ENCODE results near the gene LCN12. TPM values are rescaled to one million over a fixed set of nuclear protein-coding genes. Genes with fewer than 3 reads are reported as not detected.
A peak's percentile ranks its signal among the peaks of the same experiment; 100 is the strongest.

Gene LCN12, protein sequence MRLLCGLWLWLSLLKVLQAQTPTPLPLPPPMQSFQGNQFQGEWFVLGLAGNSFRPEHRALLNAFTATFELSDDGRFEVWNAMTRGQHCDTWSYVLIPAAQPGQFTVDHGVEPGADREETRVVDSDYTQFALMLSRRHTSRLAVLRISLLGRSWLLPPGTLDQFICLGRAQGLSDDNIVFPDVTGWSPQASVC
- total RNA-seq = 1 to 10 TPM; 1.0 to 1.7 TPM

DNA sequence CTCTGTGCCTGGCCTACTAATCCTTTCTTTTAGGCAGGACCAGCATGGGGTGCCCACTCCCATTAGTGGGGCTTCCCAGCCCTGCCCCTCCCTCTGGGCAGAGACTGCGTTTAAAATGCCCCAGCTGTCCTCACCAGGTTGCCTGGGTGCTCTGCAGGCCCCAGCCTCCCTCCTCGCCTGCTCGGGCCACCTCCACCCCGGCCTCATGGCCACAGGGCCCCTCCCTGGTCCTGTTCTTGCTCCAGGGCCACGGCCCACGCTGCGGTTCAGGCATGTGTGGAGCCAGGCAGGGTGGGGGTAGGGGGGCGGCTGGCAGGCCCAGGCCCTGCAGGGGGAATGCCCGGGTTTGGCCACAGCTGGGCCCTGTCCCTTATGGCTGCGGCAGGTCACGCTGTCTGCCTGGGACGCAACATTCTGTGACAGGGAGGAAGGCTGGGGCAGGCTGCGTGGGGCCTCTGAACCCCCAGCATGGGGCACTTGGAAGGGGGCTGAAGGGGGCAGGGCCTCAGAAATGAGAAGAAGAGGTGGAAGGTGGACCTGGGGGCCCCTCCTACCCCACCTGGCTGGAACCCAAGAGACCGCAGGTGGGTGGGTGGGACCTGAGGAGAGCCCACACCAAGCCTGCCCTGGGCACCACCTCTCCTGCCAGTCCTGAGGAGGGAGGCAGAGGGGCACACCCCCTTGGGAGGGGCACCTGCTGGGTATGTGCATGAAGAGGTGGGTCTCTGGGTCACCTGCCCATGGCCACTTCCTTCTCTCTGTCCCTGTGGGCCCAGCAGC lies at the start of gene LCN12:
TSS of gene LCN12 (plus strand) at position 733 of the 780 bp plus-strand sequence. CDS start 55 bp downstream, outside the sequence.
- CTCF ChIA-PET = interaction anchor here (1.1 to 4.9 kb wide), 4 partner anchors 77 to 110 kb away, joined by 3 to 41 read pairs (median 4); partner anchors contain the start of genes ABCA2 and AJM1
- ATAC-seq (no peak), DNase-seq (no peak)
- Mint-ChIP-seq H3K36me3 (ENCODE audit: low read depth) (no peaks in the 10 kb centered on the region), H3K27me3 (ENCODE audit: low read depth) (no peaks in the 10 kb centered on the region), H3K4me1 (ENCODE audit: low read depth) (peaks cover 12% of the 10 kb centered on the region), H3K27ac (no peak within 1 kb of the TSS), H3K9me3 (ENCODE audit: insufficient read depth) (no peaks in the 10 kb centered on the region), H3K4me3 (no peak within 1 kb of the TSS)
- POLR2A ChIA-PET = interaction anchor here (1.0 kb wide), 1 partner anchor 70 kb away, joined by 3 read pairs; no protein-coding TSS in a partner anchor

DNA sequence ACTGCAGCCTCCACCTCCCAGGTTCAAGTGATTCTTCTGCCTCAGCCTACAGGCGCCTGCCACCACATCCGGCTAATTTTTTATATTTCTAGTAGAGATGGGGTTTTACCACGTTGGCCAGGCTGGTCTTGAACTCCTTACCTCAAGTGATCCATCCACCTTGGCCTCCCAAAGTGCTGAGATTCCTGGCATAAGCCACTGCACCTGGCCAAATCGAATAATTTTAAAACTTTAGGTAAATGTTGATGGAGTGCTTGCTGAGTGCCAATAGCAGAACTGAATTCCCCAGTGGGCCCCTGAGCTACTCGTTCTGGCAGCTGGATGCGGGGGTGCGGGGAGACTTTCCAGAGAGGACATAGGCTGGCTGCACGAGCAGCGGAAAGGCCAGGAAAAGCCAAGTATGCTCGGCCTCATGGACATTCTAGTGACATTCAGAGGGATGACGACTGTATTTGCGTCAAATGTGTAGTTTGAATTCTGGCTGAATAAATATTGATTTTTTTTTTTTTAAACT lies 49.0 kb upstream of the LCN12 start:
- ChIA-PET CTCF (interaction anchor here (0.9 to 3.1 kb wide), 6 partner anchors 10 to 302 kb away, joined by 3 to 14 read pairs (median 4); partner anchors contain the start of genes AJM1 and TRAF2), POLR2A (interaction anchor here (0.9 to 3.2 kb wide), 6 partner anchors 12 to 96 kb away, joined by 3 to 28 read pairs (median 6); partner anchors contain the start of genes RABL6 and TRAF2)
- Mint-ChIP-seq H3K27me3 (ENCODE audit: low read depth) (no peaks in the 10 kb centered on the region), H3K4me1 (ENCODE audit: low read depth) (peaks cover 32% of the 10 kb centered on the region), H3K9me3 (ENCODE audit: insufficient read depth) (no peaks in the 10 kb centered on the region), H3K4me3 (no peak overlapping the region), H3K36me3 (ENCODE audit: low read depth) (peaks cover 59% of the 10 kb centered on the region), H3K27ac (no peak overlapping the region)
- ATAC-seq = no peak
- DNase-seq = no peak

DNA sequence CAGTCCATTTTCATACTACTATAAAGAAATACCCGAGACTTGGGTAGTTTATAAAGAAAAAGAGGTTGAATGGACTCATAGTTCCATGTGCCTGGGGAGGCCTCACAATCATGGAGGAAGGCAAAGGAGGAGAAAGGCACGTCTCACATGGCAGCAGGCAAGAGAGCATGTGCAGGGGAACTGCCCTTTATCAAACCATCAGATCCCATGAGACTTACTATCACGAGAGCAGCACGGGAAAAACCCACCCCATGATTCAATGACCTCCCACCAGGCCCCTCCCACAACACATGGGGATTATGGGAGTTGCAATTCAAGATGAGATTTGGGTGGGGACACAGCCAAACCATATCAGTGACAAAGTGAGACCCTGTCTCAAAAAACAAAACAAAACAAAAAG lies 45.8 kb upstream of the LCN12 start:
- Mint-ChIP-seq H3K4me3 (no peak overlapping the region), H3K9me3 (ENCODE audit: insufficient read depth) (no peaks in the 10 kb centered on the region), H3K36me3 (ENCODE audit: low read depth) (peaks cover 60% of the 10 kb centered on the region), H3K27me3 (ENCODE audit: low read depth) (no peaks in the 10 kb centered on the region), H3K27ac (peak overlapping the region; percentile 39), H3K4me1 (ENCODE audit: low read depth) (peaks cover 19% of the 10 kb centered on the region)
- DNase-seq (no peak), ATAC-seq (no peak)
- ChIA-PET CTCF (no interaction called here), POLR2A (no interaction called here)

DNA sequence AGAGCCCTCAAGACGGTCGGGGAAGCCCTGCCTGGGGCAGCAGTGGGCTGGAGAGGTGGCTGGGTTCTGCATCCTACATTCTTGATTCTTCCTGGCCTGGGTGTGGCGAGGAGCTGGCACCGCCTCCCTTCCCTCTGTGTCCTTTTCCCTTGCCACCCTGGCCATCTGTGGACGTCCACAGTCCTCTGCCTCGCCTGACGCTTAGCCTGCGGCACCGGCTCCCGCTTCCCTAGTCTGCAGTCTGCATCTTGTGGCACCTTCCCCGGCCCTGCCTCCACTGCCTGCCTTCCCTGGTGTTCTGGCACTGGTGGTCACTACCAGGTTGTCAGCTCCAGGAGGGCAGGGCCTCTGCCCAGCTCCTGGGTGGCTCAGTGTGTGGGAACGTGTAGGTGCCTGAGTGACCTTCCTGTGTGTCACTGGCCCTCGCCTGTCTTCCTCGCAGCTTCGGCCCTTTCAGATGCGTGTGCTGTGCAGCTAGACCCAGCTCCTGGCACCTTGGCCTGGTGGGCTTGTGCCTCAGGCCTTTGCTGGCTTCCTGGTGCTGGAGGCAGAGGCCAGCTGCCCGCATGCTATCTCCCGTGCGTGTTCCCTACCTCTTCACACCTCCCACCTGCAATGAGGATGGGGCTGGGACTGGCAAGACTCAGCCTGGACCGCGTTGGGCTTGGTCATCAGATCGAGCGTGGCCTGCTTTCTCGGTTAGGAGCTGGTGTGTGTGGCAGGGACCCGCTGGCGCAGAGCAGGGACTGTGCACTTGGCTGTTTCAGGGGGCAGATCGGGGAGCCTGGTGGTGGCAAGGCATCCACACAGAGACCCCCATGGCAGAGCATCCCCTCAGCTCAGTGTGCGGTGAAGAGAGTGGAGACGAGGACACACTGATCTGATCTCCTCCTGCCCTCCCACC lies 44.8 kb upstream of the LCN12 start:
- Mint-ChIP-seq H3K27ac (no peak overlapping the region), H3K4me3 (no peak overlapping the region), H3K36me3 (ENCODE audit: low read depth) (peaks cover 51% of the 10 kb centered on the region), H3K9me3 (ENCODE audit: insufficient read depth) (no peaks in the 10 kb centered on the region), H3K4me1 (ENCODE audit: low read depth) (peaks cover 9% of the 10 kb centered on the region), H3K27me3 (ENCODE audit: low read depth) (no peaks in the 10 kb centered on the region)
- no peak for DNase-seq
- ATAC-seq = no peak
- ChIA-PET POLR2A (no interaction called here), CTCF (no interaction called here)

DNA sequence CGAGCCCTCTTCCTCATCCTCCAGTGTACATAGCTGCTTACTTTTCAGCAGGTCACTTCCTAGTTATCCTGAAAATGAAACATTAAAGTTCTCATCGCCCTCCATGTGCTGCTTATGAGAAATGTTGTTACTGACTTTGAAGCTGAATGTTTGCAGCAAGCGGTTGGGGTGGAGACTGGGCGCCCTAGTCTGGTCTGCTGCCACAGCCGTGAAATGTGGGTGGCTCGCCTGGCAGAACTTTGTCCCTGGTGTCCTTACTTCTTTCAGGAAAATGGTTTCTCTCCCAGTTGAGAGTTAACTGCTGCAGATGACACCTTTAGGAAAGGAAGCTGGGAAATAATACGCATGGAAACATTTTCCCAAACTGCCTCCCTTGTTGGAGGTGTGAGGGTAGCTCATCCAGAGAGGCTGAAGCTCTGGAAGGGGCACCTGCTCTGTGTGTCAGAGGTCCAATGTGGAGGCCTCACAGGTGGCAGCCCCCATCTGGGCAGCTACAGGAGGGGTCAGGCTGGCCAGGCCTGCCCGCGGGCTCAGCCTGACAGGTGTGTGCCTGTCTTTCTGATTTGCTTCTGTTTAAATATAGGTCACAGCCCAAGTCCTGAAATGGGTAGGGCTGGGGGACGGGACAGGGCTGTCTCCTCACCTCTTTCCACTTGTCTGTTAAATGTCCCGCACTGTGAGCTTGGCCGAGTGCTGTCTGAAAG lies 41.7 kb upstream of the LCN12 start:
- ATAC-seq (peak; percentile 14), DNase-seq (no peak)
- ChIA-PET POLR2A (interaction anchor here (0.6 to 1.2 kb wide), 2 partner anchors 52 to 86 kb away, joined by 3 read pairs; partner anchors contain the start of gene CLIC3), CTCF (no interaction called here)
- no peak overlapping the region for H3K4me3 Mint-ChIP-seq
- H3K4me1 Mint-ChIP-seq (ENCODE audit: low read depth) = no peaks in the 10 kb centered on the region
- peaks cover 50% of the 10 kb centered on the region for H3K36me3 Mint-ChIP-seq (ENCODE audit: low read depth)
- no peaks in the 10 kb centered on the region for H3K9me3 Mint-ChIP-seq (ENCODE audit: insufficient read depth)
- no peaks in the 10 kb centered on the region for H3K27me3 Mint-ChIP-seq (ENCODE audit: low read depth)
- H3K27ac Mint-ChIP-seq = no peak overlapping the region

DNA sequence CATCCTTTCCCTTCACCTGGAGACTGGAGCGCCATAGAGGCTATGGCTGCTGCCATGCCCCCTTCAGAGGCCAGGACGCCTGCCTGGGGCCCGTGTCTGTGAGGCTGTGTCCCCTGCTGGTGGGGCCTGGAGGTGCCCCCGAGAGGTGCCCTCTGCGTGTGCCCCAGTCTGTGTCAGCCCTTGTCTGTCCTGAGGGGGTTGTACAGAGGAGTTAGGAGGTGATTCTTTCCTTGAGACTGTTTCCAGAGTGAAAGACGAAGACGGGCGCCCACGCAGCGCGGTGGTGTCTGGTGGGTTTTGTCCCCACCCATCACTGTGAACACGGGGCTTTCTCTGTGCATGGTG lies 41.2 kb upstream of the LCN12 start:
- no peak for DNase-seq
- Mint-ChIP-seq H3K9me3 (ENCODE audit: insufficient read depth) (no peaks in the 10 kb centered on the region), H3K4me3 (no peak overlapping the region), H3K36me3 (ENCODE audit: low read depth) (peaks cover 52% of the 10 kb centered on the region), H3K27ac (no peak overlapping the region), H3K4me1 (ENCODE audit: low read depth) (no peaks in the 10 kb centered on the region), H3K27me3 (ENCODE audit: low read depth) (no peaks in the 10 kb centered on the region)
- peak; percentile 47 for ATAC-seq
- ChIA-PET POLR2A (interaction anchor here (1.2 kb wide), 1 partner anchor 85 kb away, joined by 3 read pairs; the partner anchor contains the start of gene CLIC3), CTCF (no interaction called here)

DNA sequence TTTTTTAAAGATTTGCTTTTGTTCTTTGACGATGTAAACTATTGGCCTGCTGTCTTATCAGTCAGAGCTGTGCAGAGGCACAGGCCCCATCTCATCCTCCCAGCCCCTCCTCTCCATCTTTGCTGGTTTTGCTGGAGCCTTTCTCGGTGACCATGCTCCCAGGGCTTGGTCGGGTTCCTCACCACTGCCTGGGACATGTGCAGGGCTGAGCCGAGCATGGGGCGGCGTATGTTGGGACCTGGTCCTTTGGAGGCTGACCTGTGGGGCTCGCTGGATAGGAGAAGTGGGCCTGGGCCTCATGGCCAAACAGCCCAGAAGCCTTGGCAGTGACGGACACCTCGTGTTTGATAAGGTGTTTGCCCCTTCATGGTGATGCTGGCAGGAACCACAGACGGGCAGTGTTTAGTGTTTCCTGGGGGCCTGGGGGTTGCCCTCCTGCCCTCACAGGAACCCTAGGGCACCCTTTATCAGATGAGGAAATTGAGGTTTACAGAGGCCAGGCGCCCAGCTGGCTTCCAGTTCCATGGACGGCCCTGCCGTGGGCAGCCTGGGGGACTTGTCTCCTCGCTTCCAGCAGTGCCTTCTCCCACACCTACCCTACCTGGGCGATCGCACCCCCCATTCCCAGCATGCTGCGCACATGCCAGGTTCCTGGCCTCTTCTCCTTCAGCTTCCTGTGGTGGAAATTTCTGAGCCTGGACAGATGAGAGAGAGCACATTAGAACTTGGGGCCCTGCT lies 38.2 kb upstream of the LCN12 start:
- DNase-seq (no peak), ATAC-seq (no peak)
- no peak overlapping the region for H3K27ac Mint-ChIP-seq
- ChIA-PET CTCF (no interaction called here), POLR2A (no interaction called here)
- H3K4me3 Mint-ChIP-seq = no peak overlapping the region
- no peaks in the 10 kb centered on the region for H3K9me3 Mint-ChIP-seq (ENCODE audit: insufficient read depth)
- H3K36me3 Mint-ChIP-seq (ENCODE audit: low read depth) = peaks cover 53% of the 10 kb centered on the region
- H3K4me1 Mint-ChIP-seq (ENCODE audit: low read depth) = no peaks in the 10 kb centered on the region
- H3K27me3 Mint-ChIP-seq (ENCODE audit: low read depth) = no peaks in the 10 kb centered on the region

DNA sequence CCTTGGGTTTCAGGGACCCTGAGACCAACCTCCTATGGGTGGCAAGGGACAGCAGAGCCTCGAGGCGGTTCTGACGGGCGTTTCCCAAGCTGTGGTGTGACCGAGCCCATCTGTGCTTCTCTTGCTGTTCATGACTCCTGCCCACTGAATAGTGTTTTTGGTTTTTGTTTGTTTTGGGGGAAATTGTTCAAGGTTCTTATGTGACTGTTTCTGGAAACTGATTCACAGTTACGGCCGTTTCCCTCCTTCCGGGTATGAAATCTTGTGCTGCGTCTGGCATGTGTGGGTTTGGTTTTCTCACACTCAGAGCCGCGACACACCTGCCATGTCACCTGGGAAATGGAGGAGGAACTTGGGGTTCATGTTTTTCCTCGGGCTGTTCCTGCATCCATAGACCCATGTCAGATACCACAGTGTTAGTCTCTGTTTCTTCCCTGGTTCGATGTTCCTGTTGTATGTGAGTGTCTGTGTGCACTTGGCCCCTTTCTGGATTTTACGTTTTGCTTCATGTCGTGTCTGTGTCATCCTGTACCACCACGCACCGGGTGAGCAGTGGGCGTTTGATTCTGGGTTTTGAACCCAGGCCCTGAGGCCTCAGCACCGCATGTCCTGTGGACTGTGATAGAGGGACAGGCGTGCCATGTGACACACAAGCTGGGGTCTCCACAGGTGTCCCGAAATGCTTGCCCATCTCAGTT lies 36.3 kb upstream of the LCN12 start:
- POLR2A ChIA-PET = no interaction called here

DNA sequence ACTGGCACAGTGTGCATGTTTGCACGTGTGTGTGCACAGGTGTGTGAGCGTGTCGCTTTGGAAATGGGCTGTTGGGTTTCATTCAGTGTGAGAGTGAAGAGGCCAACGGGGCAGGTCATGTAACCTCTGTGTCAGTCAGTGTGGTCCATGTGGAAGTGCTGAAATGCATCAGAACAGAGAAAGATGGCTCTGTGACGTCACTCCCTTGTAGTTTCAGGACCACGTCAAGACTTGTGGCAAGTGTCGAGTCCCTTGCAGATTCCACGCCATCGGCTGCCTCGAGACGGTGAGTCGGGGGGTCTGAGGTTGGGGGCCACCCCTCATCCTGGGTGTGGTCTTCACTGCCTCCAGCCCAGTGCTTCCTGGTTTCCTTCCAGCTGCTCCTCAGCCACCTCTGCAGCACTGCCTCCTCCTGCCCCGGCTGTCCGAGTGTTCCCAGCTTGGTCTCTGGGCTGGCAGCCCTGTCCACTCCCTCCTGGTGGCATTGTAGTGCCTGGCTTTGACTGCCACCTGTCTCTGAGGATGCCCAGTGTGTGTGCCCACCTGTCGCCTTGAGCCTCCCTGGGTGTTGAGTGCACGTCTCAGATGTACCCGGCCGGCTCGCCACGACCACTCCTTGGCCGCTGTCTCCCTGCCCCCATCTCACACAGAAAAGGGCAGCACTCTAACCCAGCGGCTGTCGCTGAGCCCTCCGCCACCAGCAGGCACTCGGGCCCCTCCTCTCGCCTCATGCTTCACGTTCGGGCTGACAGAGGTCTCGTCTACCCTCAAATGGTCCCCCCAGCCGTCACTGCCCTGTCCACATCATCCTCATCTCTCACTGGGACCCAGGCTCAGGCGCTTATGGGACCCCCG lies 35.5 kb upstream of the LCN12 start:
- Mint-ChIP-seq H3K27me3 (ENCODE audit: low read depth) (no peaks in the 10 kb centered on the region), H3K4me1 (ENCODE audit: low read depth) (no peaks in the 10 kb centered on the region), H3K27ac (peak overlapping the region; percentile 30), H3K4me3 (no peak overlapping the region), H3K9me3 (ENCODE audit: insufficient read depth) (no peaks in the 10 kb centered on the region), H3K36me3 (ENCODE audit: low read depth) (peaks cover 52% of the 10 kb centered on the region)
- ChIA-PET POLR2A (no interaction called here), CTCF (no interaction called here)
- ATAC-seq = no peak
- no peak for DNase-seq

More for the DNA sequence above, 36.3 kb upstream of the LCN12 start:
- DNase-seq (no peak), ATAC-seq (no peak)
- CTCF ChIA-PET = no interaction called here
- no peaks in the 10 kb centered on the region for H3K27me3 Mint-ChIP-seq (ENCODE audit: low read depth)
- no peaks in the 10 kb centered on the region for H3K9me3 Mint-ChIP-seq (ENCODE audit: insufficient read depth)
- no peak overlapping the region for H3K27ac Mint-ChIP-seq
- H3K36me3 Mint-ChIP-seq (ENCODE audit: low read depth) = peaks cover 53% of the 10 kb centered on the region
- H3K4me1 Mint-ChIP-seq (ENCODE audit: low read depth) = no peaks in the 10 kb centered on the region
- H3K4me3 Mint-ChIP-seq = no peak overlapping the region

DNA sequence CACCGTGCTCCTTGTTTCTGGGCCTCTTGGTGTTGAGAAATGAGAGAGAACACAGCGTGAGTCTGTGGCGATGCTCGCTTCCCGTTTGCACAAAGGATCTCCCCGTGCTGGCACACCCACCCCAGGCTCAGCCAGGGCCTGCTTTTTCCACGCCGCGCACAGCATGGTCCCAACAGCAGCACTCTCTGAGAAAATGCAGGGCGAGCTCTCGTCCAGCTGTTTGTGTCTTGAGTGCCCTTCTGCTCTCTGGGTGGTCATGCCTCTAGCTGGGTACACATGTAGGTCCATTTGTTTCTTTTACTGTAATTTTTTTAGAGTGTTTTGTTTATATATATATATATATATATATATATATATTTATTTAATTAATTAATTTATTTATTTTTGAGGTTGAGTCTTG lies 34.2 kb upstream of the LCN12 start:
- Mint-ChIP-seq H3K4me3 (no peak overlapping the region), H3K27ac (peak overlapping the region; percentile 26), H3K9me3 (ENCODE audit: insufficient read depth) (no peaks in the 10 kb centered on the region), H3K36me3 (ENCODE audit: low read depth) (peaks cover 56% of the 10 kb centered on the region), H3K27me3 (ENCODE audit: low read depth) (no peaks in the 10 kb centered on the region), H3K4me1 (ENCODE audit: low read depth) (no peaks in the 10 kb centered on the region)
- ATAC-seq = no peak
- POLR2A ChIA-PET = no interaction called here
- no peak for DNase-seq
- CTCF ChIA-PET = interaction anchor here (1.2 kb wide), 1 partner anchor 160 kb away, joined by 3 read pairs; no protein-coding TSS in a partner anchor

Measured in activated CD8-positive, alpha-beta T cell treated with anti-CD3 and anti-CD28 coated beads, Interleukin-2, amount 10 ng/mL, durations not matched to agents 7 days and 5 days (primary cell).